ENCODE measurements around the gene CCDC51. TPM values are rescaled to one million over a fixed set of nuclear protein-coding genes. Genes with fewer than 3 reads are reported as not detected.

CCDC51 gene
- total and polyA plus RNA-seq, 2 donors (not counting 1 experiment from before 2014, with no cell fraction given): 5.0 to 5.9 TPM

DNA sequence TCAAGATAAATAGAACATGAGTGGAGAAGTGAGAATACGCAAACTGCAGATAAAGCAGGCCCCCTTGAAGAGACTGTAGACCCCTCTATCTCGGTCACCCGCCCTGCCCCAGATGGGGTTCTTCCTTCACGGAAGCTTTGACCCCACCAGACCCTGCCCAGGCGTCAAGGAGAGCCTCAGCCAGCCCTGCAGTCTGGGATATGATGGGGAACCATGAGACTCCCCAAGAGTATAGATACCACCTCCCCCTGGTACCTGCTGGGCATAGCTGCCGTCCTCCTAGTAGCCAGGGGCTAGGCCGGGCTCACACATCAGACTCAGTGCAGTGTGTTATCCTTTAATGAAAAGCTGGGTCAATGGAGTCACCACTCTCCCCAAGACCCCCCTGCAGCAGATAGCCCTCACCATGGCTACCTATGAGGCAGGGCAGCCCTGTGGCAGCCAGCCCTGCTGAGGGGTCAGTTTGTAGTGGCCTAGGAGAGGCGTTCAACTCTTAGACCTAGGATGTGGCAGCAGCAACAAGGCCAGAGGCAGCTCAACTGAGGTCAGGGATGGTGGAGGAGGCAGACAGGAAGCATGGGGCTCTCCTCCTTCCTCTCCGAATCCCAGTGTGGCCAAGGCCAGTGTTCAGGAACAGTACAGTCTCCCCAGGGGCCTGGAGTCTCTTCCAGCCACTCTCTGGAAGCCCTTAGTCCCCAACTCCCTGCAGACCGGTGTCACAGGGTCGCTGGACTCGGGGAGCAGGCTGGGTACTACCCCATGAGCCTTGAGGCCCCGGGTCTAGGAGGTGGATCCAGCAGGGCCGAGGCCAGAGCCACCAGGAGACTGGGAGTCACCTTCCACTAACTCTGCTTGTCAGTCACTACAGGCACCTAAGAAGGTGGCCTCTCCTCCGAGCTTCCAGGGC lies 36.1 kb downstream of the CCDC51 start:
- Mint-ChIP-seq H3K4me1 (no peaks in the 10 kb centered on the region), H3K9me3 (ENCODE audit: insufficient read depth) (no peaks in the 10 kb centered on the region), H3K27me3 (peaks cover 3% of the 10 kb centered on the region), H3K4me3 (no peak overlapping the region), H3K27ac (no peak overlapping the region)
- TF ChIP-seq CTCF (IDR thresholded peaks at IDR 0.05) (no peak), EZH2 (IDR thresholded peaks at IDR 0.05; ENCODE audit: borderline replicate concordance, insufficient read depth, low read depth, low read length, poor library complexity, severe bottlenecking) (no peak)
- whole genome bisulfite sequencing (ENCODE audit: insufficient coverage): 92% methylated on average over 14 of the region's 15 CpGs
- Histone ChIP-seq H3K9ac (ENCODE audit: low read length) (no peak overlapping the region), H2AFZ (ENCODE audit: insufficient read depth, low read depth, low read length, poor library complexity, severe bottlenecking) (no peak overlapping the region), H3K4me3 (ENCODE audit: control extremely low read depth in 1 of 5, extremely low read depth in 1 of 5, insufficient read depth in 1 of 5, low read depth in 2 of 5, low read length in 4 of 5) (no peak overlapping the region), H4K20me1 (ENCODE audit: control insufficient read depth, insufficient read depth, low read length, poor library complexity, severe bottlenecking) (no peaks in the 10 kb centered on the region), H3K27me3 (replicated peaks in 1 of 4; ENCODE audit: control extremely low read depth in 1 of 4, control insufficient read depth in 3 of 4, insufficient read depth in 4 of 4, low read length in 3 of 4) (no peaks in the 10 kb centered on the region), H3K79me2 (ENCODE audit: control insufficient read depth, insufficient read depth, low read length) (no peaks in the 10 kb centered on the region), H3K27ac (ENCODE audit: low read length in 2 of 2) (no peak overlapping the region), H3K36me3 (replicated peaks in 1 of 2; ENCODE audit: control extremely low read depth in 1 of 2, control insufficient read depth in 1 of 2, extremely low read depth in 1 of 2, insufficient read depth in 2 of 2, low read length in 1 of 2) (no peaks in the 10 kb centered on the region), H3K4me1 (ENCODE audit: control insufficient read depth in 2 of 2, insufficient read depth in 2 of 2, low read length in 2 of 2) (no peaks in the 10 kb centered on the region), H3K9me3 (ENCODE audit: control extremely low read depth in 1 of 3, control insufficient read depth in 2 of 3, insufficient read depth in 1 of 3, low read length in 2 of 3) (no peaks in the 10 kb centered on the region), H3K4me2 (replicated peaks; ENCODE audit: low read depth, low read length, poor library complexity, severe bottlenecking) (no peak overlapping the region)
- no peak for ATAC-seq (ENCODE audit: low read depth)
- POLR2A ChIA-PET: no interaction called here
- peak; percentile 1 for DNase-seq
- intact Hi-C loops (cut with micrococcal nuclease): no loop called here
- CTCF ChIA-PET: interaction anchor here (0.6 to 8.0 kb wide), 4 partner anchors 31 to 1075 kb away, joined by 3 to 330 read pairs (median 97); partner anchors contain the start of genes CCDC51, PFKFB4, PLXNB1 and TMA7

GRCh38 chr3:48402907-48403306 lies 37.0 kb downstream of the CCDC51 start:
- POLR2A ChIA-PET: no interaction called here
- Histone ChIP-seq H3K27me3 (replicated peaks in 1 of 4; ENCODE audit: control extremely low read depth in 1 of 4, control insufficient read depth in 3 of 4, insufficient read depth in 4 of 4, low read length in 3 of 4) (no peaks in the 10 kb centered on the region), H3K4me1 (ENCODE audit: control insufficient read depth in 2 of 2, insufficient read depth in 2 of 2, low read length in 2 of 2) (no peaks in the 10 kb centered on the region), H3K4me3 (ENCODE audit: control extremely low read depth in 1 of 5, extremely low read depth in 1 of 5, insufficient read depth in 1 of 5, low read depth in 2 of 5, low read length in 4 of 5) (no peak overlapping the region), H4K20me1 (ENCODE audit: control insufficient read depth, insufficient read depth, low read length, poor library complexity, severe bottlenecking) (no peaks in the 10 kb centered on the region), H3K9ac (ENCODE audit: low read length) (no peak overlapping the region), H2AFZ (ENCODE audit: insufficient read depth, low read depth, low read length, poor library complexity, severe bottlenecking) (no peak overlapping the region), H3K9me3 (ENCODE audit: control extremely low read depth in 1 of 3, control insufficient read depth in 2 of 3, insufficient read depth in 1 of 3, low read length in 2 of 3) (no peaks in the 10 kb centered on the region), H3K79me2 (ENCODE audit: control insufficient read depth, insufficient read depth, low read length) (no peaks in the 10 kb centered on the region), H3K27ac (ENCODE audit: low read length in 2 of 2) (no peak overlapping the region), H3K36me3 (replicated peaks in 1 of 2; ENCODE audit: control extremely low read depth in 1 of 2, control insufficient read depth in 1 of 2, extremely low read depth in 1 of 2, insufficient read depth in 2 of 2, low read length in 1 of 2) (no peaks in the 10 kb centered on the region), H3K4me2 (replicated peaks; ENCODE audit: low read depth, low read length, poor library complexity, severe bottlenecking) (no peak overlapping the region)
- no peak overlapping the region for H3K27ac Mint-ChIP-seq
- H3K9me3 Mint-ChIP-seq (ENCODE audit: insufficient read depth): no peaks in the 10 kb centered on the region
- CTCF ChIA-PET: interaction anchor here (0.6 to 8.0 kb wide), 6 partner anchors 32 to 717 kb away, joined by 3 to 330 read pairs (median 4); partner anchors contain the start of genes CCDC51, PFKFB4, PLXNB1 and TMA7
- DNase-seq (no peak), ATAC-seq (ENCODE audit: low read depth) (no peak)
- H3K27me3 Mint-ChIP-seq: peaks cover 3% of the 10 kb centered on the region
- 91% methylated on average over 1 of the region's 3 CpGs for WGBS (ENCODE audit: insufficient coverage)
- TF ChIP-seq CTCF (IDR thresholded peaks at IDR 0.05) (no peak), EZH2 (IDR thresholded peaks at IDR 0.05; ENCODE audit: borderline replicate concordance, insufficient read depth, low read depth, low read length, poor library complexity, severe bottlenecking) (no peak)
- H3K4me1 Mint-ChIP-seq: no peaks in the 10 kb centered on the region
- intact Hi-C loops (cut with micrococcal nuclease): no loop called here
- H3K4me3 Mint-ChIP-seq: no peak overlapping the region

Measured in B cell (primary cell).